Chondrocyte (in vitro differentiated cells): ENCODE data around the gene RBM6. TPM values are rescaled to one million over a fixed set of nuclear protein-coding genes. Genes with fewer than 3 reads are reported as not detected.
"Not testable (repeated sequence)": the region's sequence is repeated elsewhere in the genome, so short reads cannot be mapped to it uniquely, and the experiment has no call there.

Experiments
- DNase-seq: peaks from one replicate; pipeline ENCODE4 v3.0.0; 2021; ENCODE audit warnings: mixed read lengths, low spot score
- H3K27ac Mint-ChIP-seq: one replicate; pipeline ENCODE4 v1.8.0; 2021; ENCODE audit warnings: mild to moderate bottlenecking, moderate library complexity, mixed read lengths; ENCODE audit not compliant: unreplicated experiment
- H3K27me3 Mint-ChIP-seq: 2 replicates; pipeline ENCODE4 v1.8.0; 2021; ENCODE audit warnings: low read depth, mixed read lengths
- H3K36me3 Mint-ChIP-seq: 2 replicates; pipeline ENCODE4 v1.8.0; 2021; ENCODE audit warnings: low read depth, mixed read lengths
- H3K4me1 Mint-ChIP-seq: 2 replicates; pipeline ENCODE4 v1.8.0; 2021; ENCODE audit warnings: low read depth, mild to moderate bottlenecking, mixed read lengths
- H3K4me3 Mint-ChIP-seq: one replicate; pipeline ENCODE4 v1.8.0; 2021; ENCODE audit warnings: mild to moderate bottlenecking, moderate library complexity, mixed read lengths; ENCODE audit not compliant: unreplicated experiment
- H3K9me3 Mint-ChIP-seq: 2 replicates; pipeline ENCODE4 v1.8.0; 2021; ENCODE audit warnings: low read depth, mixed read lengths
- total RNA-seq: library from RNA; stranded (reverse); gene quantifications from 3 replicates; pipeline ENCODE4 v1.2.1, GENCODE V29; 2021
- TF ChIP-seq, protein P1 (sequence below): fragments of 200-600 bp; sonication (generic); IDR thresholded peaks from 2 replicates; pipeline ENCODE4 v1.5.0; 2021; ENCODE audit warnings: antibody characterized with exemption, mild to moderate bottlenecking, moderate library complexity

Gene RBM6
- total RNA-seq, 1 donor from 2014 or later, result 57.1 TPM

DNA sequence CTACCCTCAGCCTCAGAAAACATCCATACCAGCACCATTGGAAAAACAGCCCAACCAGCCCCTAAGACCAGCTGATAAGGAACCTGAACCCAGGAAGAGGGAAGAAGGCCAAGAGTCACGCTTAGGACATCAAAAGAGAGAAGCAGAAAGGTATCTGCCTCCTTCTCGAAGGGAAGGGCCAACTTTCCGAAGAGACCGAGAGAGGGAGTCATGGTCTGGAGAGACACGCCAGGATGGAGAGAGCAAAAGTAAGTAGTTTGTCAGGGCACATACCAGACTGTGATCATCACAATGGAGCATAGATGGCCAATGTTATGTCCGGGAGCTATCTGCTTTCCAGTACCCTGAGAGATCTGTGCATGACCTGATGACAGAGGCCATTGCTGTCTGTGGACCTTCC, 117.8 kb downstream of the RBM6 start:
- Mint-ChIP-seq H3K4me3 (no peak overlapping the region), H3K36me3 (peaks cover 41% of the 10 kb centered on the region)

DNA sequence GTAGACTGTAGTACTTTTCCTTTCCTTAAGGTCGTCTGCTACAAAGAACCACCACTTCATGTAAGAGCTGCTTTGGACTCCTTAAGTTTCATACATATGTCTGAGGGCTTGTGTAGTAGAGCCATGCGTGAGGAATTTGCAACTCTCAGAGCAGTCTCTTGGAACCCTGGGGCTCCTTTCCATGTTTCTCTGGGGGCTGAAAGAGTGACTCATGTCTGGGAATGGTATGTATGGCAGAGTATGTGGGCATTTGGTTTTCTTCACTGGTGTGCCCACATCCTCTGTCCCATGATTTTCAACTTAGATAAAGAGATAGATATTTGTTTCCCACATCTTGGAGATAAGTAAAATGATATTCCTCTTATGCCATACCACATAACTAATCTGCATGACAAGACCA, 128.2 kb downstream of the RBM6 start:
- Mint-ChIP-seq H3K4me3 (no peak overlapping the region), H3K9me3 (no peaks in the 10 kb centered on the region), H3K27ac (peak overlapping the region; percentile 86), H3K4me1 (peaks cover 15% of the 10 kb centered on the region), H3K36me3 (peaks cover 47% of the 10 kb centered on the region), H3K27me3 (no peaks in the 10 kb centered on the region)
- no peak for DNase-seq
- TF ChIP-seq, protein P1, sequence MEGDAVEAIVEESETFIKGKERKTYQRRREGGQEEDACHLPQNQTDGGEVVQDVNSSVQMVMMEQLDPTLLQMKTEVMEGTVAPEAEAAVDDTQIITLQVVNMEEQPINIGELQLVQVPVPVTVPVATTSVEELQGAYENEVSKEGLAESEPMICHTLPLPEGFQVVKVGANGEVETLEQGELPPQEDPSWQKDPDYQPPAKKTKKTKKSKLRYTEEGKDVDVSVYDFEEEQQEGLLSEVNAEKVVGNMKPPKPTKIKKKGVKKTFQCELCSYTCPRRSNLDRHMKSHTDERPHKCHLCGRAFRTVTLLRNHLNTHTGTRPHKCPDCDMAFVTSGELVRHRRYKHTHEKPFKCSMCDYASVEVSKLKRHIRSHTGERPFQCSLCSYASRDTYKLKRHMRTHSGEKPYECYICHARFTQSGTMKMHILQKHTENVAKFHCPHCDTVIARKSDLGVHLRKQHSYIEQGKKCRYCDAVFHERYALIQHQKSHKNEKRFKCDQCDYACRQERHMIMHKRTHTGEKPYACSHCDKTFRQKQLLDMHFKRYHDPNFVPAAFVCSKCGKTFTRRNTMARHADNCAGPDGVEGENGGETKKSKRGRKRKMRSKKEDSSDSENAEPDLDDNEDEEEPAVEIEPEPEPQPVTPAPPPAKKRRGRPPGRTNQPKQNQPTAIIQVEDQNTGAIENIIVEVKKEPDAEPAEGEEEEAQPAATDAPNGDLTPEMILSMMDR, result no peak

More for the DNA sequence above, 117.8 kb downstream of the RBM6 start:
- peak overlapping the region; percentile 5 for H3K27ac Mint-ChIP-seq
- no peaks in the 10 kb centered on the region for H3K9me3 Mint-ChIP-seq
- DNase-seq, result no peak
- no peaks in the 10 kb centered on the region for H3K27me3 Mint-ChIP-seq
- TF ChIP-seq, protein P1, result no peak
- peaks cover 4% of the 10 kb centered on the region for H3K4me1 Mint-ChIP-seq

DNA sequence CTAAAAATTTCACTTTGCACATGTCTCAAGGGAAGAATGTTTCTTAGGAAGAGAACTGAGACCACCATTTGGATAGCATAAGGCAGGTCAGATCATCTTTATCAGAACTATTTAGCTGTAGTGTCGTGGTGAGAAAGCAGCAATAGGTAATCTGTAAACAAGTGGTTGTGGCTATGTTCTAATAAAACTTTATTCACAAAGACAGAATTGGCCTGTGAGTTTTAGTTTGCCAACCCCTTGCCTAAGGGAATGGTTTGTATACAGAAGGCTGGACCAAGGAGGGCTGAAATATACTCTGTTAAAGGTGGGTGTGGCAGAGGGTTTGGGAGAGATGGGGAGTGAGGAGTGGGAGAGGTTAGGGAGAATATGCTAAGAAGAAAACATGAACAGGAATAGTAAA, 138.1 kb downstream of the RBM6 start:
- TF ChIP-seq, protein P1, result no peak
- Mint-ChIP-seq H3K4me3 (no peak overlapping the region), H3K36me3 (peaks cover 28% of the 10 kb centered on the region), H3K27me3 (no peaks in the 10 kb centered on the region), H3K9me3 (no peaks in the 10 kb centered on the region), H3K27ac (no peak overlapping the region), H3K4me1 (no peaks in the 10 kb centered on the region)
- no peak for DNase-seq

DNA sequence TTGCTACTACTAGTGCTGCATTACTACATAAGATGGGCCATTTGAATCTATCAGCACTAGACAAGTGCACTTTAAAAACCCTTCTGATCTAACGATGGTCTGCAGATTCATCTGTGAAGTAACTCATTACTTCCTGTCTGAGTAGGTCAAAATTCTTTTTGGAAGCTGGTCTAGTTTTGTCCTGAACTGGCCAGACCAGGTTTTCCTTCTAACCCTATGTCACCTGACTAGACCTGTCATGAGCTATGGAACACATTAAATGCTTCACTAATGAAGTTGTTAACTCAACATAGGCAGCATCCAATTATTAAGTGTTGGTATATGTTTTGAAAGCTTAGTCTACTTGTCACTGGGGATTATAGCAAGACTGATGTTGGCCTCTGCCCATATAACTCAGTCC, 138.7 kb downstream of the RBM6 start:
- DNase-seq, result no peak
- no peaks in the 10 kb centered on the region for H3K4me1 Mint-ChIP-seq
- no peak overlapping the region for H3K4me3 Mint-ChIP-seq
- H3K27ac Mint-ChIP-seq, result no peak overlapping the region
- H3K27me3 Mint-ChIP-seq, result no peaks in the 10 kb centered on the region
- TF ChIP-seq, protein P1, result no peak
- no peaks in the 10 kb centered on the region for H3K9me3 Mint-ChIP-seq
- peaks cover 23% of the 10 kb centered on the region for H3K36me3 Mint-ChIP-seq

DNA sequence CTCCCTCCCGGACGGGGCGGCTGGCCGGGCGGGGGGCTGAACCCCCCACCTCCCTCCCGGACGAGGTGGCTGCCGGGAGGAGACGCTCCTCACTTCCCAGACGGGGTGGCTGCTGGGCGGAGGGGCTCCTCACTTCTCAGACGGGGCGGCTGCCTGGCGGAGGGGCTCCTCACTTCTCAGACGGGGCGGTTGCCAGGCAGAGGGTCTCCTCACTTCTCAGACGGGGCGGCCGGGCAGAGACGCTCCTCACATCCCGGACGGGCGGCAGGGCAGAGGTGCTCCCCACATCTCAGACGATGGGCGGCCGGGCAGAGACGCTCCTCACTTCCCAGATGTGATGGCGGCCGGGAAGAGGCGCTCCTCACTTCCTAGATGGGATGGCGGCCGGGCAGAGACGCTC, 145.0 kb downstream of the RBM6 start:
- not testable (repeated sequence) for H3K36me3 Mint-ChIP-seq, H3K27me3 Mint-ChIP-seq, H3K9me3 Mint-ChIP-seq, H3K4me3 Mint-ChIP-seq, H3K27ac Mint-ChIP-seq, DNase-seq, H3K4me1 Mint-ChIP-seq
